ENCODE measurements around the gene CHRNA5. TPM values are rescaled to one million over a fixed set of nuclear protein-coding genes. Genes with fewer than 3 reads are reported as not detected.
A peak's percentile ranks its signal among the peaks of the same experiment; 100 is the strongest.
"Not testable (repeated sequence)": the region's sequence is repeated elsewhere in the genome, so short reads cannot be mapped to it uniquely, and the experiment has no call there.

The CHRNA5 gene
- total RNA-seq, 5 donors from 2014 or later (not counting 1 experiment from before 2014, with no cell fraction given) = 0.37 to 1.1 (median 0.57) TPM

DNA sequence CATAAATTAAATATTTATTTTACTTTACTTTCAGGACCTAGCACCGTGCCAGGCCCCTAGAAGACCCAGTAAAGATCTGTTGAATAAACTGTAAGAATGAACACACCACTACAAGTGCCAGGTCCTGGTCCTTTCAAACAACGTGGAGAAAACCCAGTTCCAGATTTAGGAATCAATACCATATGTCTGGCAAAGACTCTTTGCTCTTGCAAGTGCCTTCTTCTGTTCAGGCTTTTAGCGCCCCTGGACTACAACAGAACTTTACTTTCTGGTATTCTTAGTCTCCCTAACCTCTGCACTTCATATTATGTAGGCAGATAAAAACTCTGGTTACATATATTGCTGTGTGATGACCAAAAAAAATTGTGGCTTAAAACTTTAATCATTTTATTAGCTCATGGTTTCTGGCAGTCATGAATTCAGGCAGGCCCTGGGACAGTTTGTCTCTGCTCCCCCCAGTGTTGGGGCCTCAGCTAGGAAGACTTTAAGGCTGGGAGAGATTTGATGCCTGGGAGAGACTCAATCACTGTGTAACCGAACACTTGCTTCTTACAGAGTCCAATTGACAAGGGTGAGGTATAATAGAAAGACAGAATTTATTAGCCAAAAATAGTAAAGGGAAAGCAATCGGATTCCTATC lies 27.9 kb upstream of the CHRNA5 start:
- Mint-ChIP-seq H3K27ac (no peak overlapping the region), H3K4me3 (no peak overlapping the region), H3K27me3 (no peaks in the 10 kb centered on the region), H3K9me3 (no peaks in the 10 kb centered on the region), H3K4me1 (peaks cover 14 to 20% (median 18%) of the 10 kb centered on the region in 3 donors), H3K36me3 (peaks cover 3% of the 10 kb centered on the region)
- ATAC-seq (replicated peaks in 1 of 4) (no peak), DNase-seq (no peak)
- WGBS (ENCODE audit: insufficient coverage) = 100% methylated on average over 1 of the region's 5 CpGs
- no peak overlapping the region for H3K27ac ChIP-seq (ENCODE audit: low read length)
- POLR2A ChIA-PET = no interaction called here
- no peaks in the 10 kb centered on the region for H3K9me3 ChIP-seq
- H3K27me3 ChIP-seq (replicated peaks in 1 of 2; ENCODE audit: control insufficient read depth in 2 of 2, extremely low read depth in 1 of 2, insufficient read depth in 2 of 2, low read length in 1 of 2) = no peaks in the 10 kb centered on the region
- H3K4me1 ChIP-seq (ENCODE audit: control insufficient read depth in 1 of 2, extremely low read depth in 1 of 2, insufficient read depth in 2 of 2, low read length in 2 of 2) = peaks cover 13 to 14% of the 10 kb centered on the region in 2 experiments
- H3K4me3 ChIP-seq (ENCODE audit: control insufficient read depth in 1 of 2, extremely low read depth in 1 of 2, low read length in 1 of 2) = no peak overlapping the region
- H3K36me3 ChIP-seq (ENCODE audit: control insufficient read depth in 2 of 2, extremely low read depth in 1 of 2, insufficient read depth in 1 of 2, low read length in 1 of 2) = peaks cover 0 to 2% of the 10 kb centered on the region in 2 donors
- CTCF ChIA-PET = no interaction called here

GRCh38 chr15:78538358-78538757 lies 27.0 kb upstream of the CHRNA5 start:
- no peaks in the 10 kb centered on the region for H3K27me3 ChIP-seq (replicated peaks in 1 of 2; ENCODE audit: control insufficient read depth in 2 of 2, extremely low read depth in 1 of 2, insufficient read depth in 2 of 2, low read length in 1 of 2)
- DNase-seq = no peak
- peaks cover 7% of the 10 kb centered on the region for H3K36me3 Mint-ChIP-seq
- H3K4me3 Mint-ChIP-seq = peak overlapping the region in 2 of 3 donors; percentile 41 to 65
- peaks cover 24 to 29% (median 24%) of the 10 kb centered on the region in 3 donors for H3K4me1 Mint-ChIP-seq
- no peak for ATAC-seq (replicated peaks in 1 of 4)
- H3K27ac ChIP-seq (ENCODE audit: low read length) = no peak overlapping the region
- H3K9me3 ChIP-seq = no peaks in the 10 kb centered on the region
- ChIA-PET CTCF (no interaction called here), POLR2A (no interaction called here)
- peaks cover 0 to 12% of the 10 kb centered on the region in 2 donors for H3K36me3 ChIP-seq (ENCODE audit: control insufficient read depth in 2 of 2, extremely low read depth in 1 of 2, insufficient read depth in 1 of 2, low read length in 1 of 2)
- H3K4me1 ChIP-seq (ENCODE audit: control insufficient read depth in 1 of 2, extremely low read depth in 1 of 2, insufficient read depth in 2 of 2, low read length in 2 of 2) = peaks cover 16 to 23% of the 10 kb centered on the region in 2 experiments
- no peak overlapping the region for H3K4me3 ChIP-seq (ENCODE audit: control insufficient read depth in 1 of 2, extremely low read depth in 1 of 2, low read length in 1 of 2)
- H3K27me3 Mint-ChIP-seq = no peaks in the 10 kb centered on the region
- no CpG with 5 or more reads among the region's 1 CpG for WGBS (ENCODE audit: insufficient coverage)
- no peaks in the 10 kb centered on the region for H3K9me3 Mint-ChIP-seq
- H3K27ac Mint-ChIP-seq = no peak overlapping the region

GRCh38 chr15:78539464-78540140 lies 25.7 kb upstream of the CHRNA5 start:
- H3K27me3 ChIP-seq (replicated peaks in 1 of 2; ENCODE audit: control insufficient read depth in 2 of 2, extremely low read depth in 1 of 2, insufficient read depth in 2 of 2, low read length in 1 of 2); ATAC-seq (replicated peaks in 1 of 4); H3K36me3 Mint-ChIP-seq; H3K27me3 Mint-ChIP-seq; H3K9me3 Mint-ChIP-seq; H3K9me3 ChIP-seq: not testable (repeated sequence)
- H3K27ac Mint-ChIP-seq = peak overlapping the region; percentile 98
- H3K4me1 Mint-ChIP-seq = peaks cover 24 to 32% (median 30%) of the 10 kb centered on the region in 3 donors
- Histone ChIP-seq H3K36me3 (ENCODE audit: control insufficient read depth in 2 of 2, extremely low read depth in 1 of 2, insufficient read depth in 1 of 2, low read length in 1 of 2) (peaks cover 4 to 22% of the 10 kb centered on the region in 2 donors), H3K4me1 (ENCODE audit: control insufficient read depth in 1 of 2, extremely low read depth in 1 of 2, insufficient read depth in 2 of 2, low read length in 2 of 2) (peaks cover 16 to 28% of the 10 kb centered on the region in 2 experiments), H3K4me3 (ENCODE audit: control insufficient read depth in 1 of 2, extremely low read depth in 1 of 2, low read length in 1 of 2) (peak overlapping the region; percentile 83 to 89), H3K27ac (ENCODE audit: low read length) (peak overlapping the region; percentile 94)
- ChIA-PET CTCF (interaction anchor here (0.7 to 2.7 kb wide), 4 partner anchors 26 to 247 kb away, joined by 4 to 11 read pairs (median 6); partner anchors contain the start of genes CHRNA5 (in 1 of the 2) and SKIC8 (in 1 of the 2)), POLR2A (interaction anchor here (0.5 to 1.5 kb wide), 5 partner anchors 25 to 608 kb away, joined by 3 to 8 read pairs (median 3); partner anchors contain the start of genes CHRNA5 (in 1 of the 2) and IREB2 (in 1 of the 2))
- peak overlapping the region; percentile 87 to 96 (median 96) for H3K4me3 Mint-ChIP-seq
- 86% methylated on average over 14 of the region's 18 CpGs for WGBS (ENCODE audit: insufficient coverage)
- DNase-seq = peak in 1 of 35 experiments; percentile 7

- Mint-ChIP-seq H3K27ac (peak within 1 kb of the TSS; percentile 98), H3K4me3 (peak within 1 kb of the TSS; percentile 87 to 96 (median 96)), H3K9me3 (no peaks in the 10 kb centered on the region), H3K27me3 (no peaks in the 10 kb centered on the region), H3K36me3 (peaks cover 11% of the 10 kb centered on the region), H3K4me1 (peaks cover 24 to 33% (median 32%) of the 10 kb centered on the region in 3 donors)
- WGBS (ENCODE audit: insufficient coverage) = under 1% methylated on average over 45 of the region's 56 CpGs
- H3K27me3 ChIP-seq (replicated peaks in 1 of 2; ENCODE audit: control insufficient read depth in 2 of 2, extremely low read depth in 1 of 2, insufficient read depth in 2 of 2, low read length in 1 of 2) = no peaks in the 10 kb centered on the region
- no peaks in the 10 kb centered on the region for H3K9me3 ChIP-seq
- peak within 1 kb of the TSS; percentile 83 to 89 for H3K4me3 ChIP-seq (ENCODE audit: control insufficient read depth in 1 of 2, extremely low read depth in 1 of 2, low read length in 1 of 2)
- ATAC-seq (replicated peaks in 1 of 4) = peak; percentile 87 to 88 (median 88)
- H3K36me3 ChIP-seq (ENCODE audit: control insufficient read depth in 2 of 2, extremely low read depth in 1 of 2, insufficient read depth in 1 of 2, low read length in 1 of 2) = peaks cover 4 to 28% of the 10 kb centered on the region in 2 donors
- peak; percentile 81 to 96 (median 92) for DNase-seq
- POLR2A ChIA-PET = interaction anchor here (0.5 to 1.5 kb wide), 6 partner anchors 25 to 609 kb away, joined by 3 to 8 read pairs (median 3); partner anchors contain the start of genes CHRNA5 (in 1 of the 2) and IREB2 (in 1 of the 2)
- peak within 1 kb of the TSS; percentile 94 for H3K27ac ChIP-seq (ENCODE audit: low read length)
- CTCF ChIA-PET = interaction anchor here (0.7 to 2.7 kb wide), 4 partner anchors 25 to 247 kb away, joined by 4 to 11 read pairs (median 6); partner anchors contain the start of genes CHRNA5 (in 1 of the 2) and SKIC8 (in 1 of the 2)
- H3K4me1 ChIP-seq (ENCODE audit: control insufficient read depth in 1 of 2, extremely low read depth in 1 of 2, insufficient read depth in 2 of 2, low read length in 2 of 2) = peaks cover 16 to 28% of the 10 kb centered on the region in 2 experiments
Measured at GRCh38 chr15:78540141-78540870, 25.0 kb upstream of the CHRNA5 start, which contains the start of gene PSMA4. TSS of gene PSMA4 (plus strand) at chr15:78540444. CDS start at chr15:78541928, 1,484 bp downstream.

GRCh38 chr15:78540871-78541743 lies 24.2 kb upstream of the CHRNA5 start:
- Mint-ChIP-seq H3K4me3 (peak overlapping the region; percentile 87 to 96 (median 96)), H3K36me3 (peaks cover 19% of the 10 kb centered on the region), H3K4me1 (peaks cover 24 to 37% (median 35%) of the 10 kb centered on the region in 3 donors), H3K9me3 (no peaks in the 10 kb centered on the region), H3K27ac (peak overlapping the region; percentile 98), H3K27me3 (no peaks in the 10 kb centered on the region)
- Histone ChIP-seq H3K27ac (ENCODE audit: low read length) (peak overlapping the region; percentile 94), H3K9me3 (no peaks in the 10 kb centered on the region), H3K27me3 (replicated peaks in 1 of 2; ENCODE audit: control insufficient read depth in 2 of 2, extremely low read depth in 1 of 2, insufficient read depth in 2 of 2, low read length in 1 of 2) (no peaks in the 10 kb centered on the region), H3K4me3 (ENCODE audit: control insufficient read depth in 1 of 2, extremely low read depth in 1 of 2, low read length in 1 of 2) (peak overlapping the region; percentile 83 to 89), H3K36me3 (ENCODE audit: control insufficient read depth in 2 of 2, extremely low read depth in 1 of 2, insufficient read depth in 1 of 2, low read length in 1 of 2) (peaks cover 4 to 37% of the 10 kb centered on the region in 2 donors), H3K4me1 (ENCODE audit: control insufficient read depth in 1 of 2, extremely low read depth in 1 of 2, insufficient read depth in 2 of 2, low read length in 2 of 2) (peaks cover 16 to 28% of the 10 kb centered on the region in 2 experiments)
- DNase-seq = peak in 1 of 35 experiments; percentile 31
- 0% methylated on average over 11 of the region's 17 CpGs for WGBS (ENCODE audit: insufficient coverage)
- ChIA-PET POLR2A (interaction anchor here in 1 of 2 donors (1.3 to 1.5 kb wide), 2 partner anchors 24 to 103 kb away, joined by 3 to 8 read pairs; partner anchors contain the start of genes CHRNA5 and IREB2), CTCF (interaction anchor here in 1 of 2 donors (1.4 to 2.7 kb wide), 3 partner anchors 24 to 241 kb away, joined by 4 to 11 read pairs (median 7); partner anchors contain the start of genes CHRNA5 and SKIC8)
- ATAC-seq (replicated peaks in 1 of 4) = no peak
